ENCODE data around the gene SYS1. TPM values are rescaled to one million over a fixed set of nuclear protein-coding genes. Genes with fewer than 3 reads are reported as not detected.

SYS1 gene
- total and polyA plus RNA-seq, 2 donors (not counting 3 experiments of a cell fraction or from before 2014, with no cell fraction given): 27.4 to 79.6 TPM

DNA sequence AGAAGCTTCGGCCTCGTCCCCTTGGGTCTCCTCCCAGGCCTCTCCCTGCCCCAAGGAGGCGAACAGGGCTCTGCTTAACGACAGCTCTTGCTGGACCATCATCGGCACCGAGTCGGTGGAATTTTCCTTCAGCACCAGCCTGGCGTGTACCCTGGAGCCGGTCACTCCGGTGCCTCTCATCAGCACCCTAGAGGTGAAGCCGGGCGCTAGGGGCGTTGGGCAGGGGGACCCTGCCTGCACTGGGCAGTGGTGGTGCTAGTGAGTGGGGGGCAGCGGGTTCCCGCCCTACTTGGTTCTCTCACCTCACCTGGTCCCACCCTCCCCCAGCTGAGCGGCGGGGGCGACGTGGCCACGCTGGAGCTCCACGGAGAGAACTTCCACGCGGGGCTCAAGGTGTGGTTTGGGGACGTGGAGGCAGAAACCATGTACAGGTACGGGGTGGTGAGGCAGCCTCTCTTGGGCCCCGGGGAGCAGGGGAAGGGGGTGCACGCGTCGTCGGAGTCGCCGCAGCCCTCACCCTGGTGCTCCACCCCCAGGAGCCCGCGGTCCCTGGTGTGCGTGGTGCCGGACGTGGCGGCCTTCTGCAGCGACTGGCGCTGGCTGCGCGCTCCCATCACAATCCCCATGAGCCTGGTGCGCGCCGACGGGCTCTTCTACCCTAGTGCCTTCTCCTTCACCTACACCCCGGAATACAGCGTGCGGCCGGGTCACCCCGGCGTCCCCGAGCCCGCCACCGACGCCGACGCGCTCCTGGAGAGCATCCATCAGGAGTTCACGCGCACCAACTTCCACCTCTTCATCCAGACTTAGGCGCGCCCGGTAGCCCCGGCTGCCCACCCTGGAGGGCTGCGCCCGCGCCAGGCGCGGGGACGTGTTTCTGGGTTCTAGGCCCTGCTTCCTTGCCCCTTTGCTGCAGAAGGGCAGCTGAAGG, 46.5 kb upstream of the SYS1 start:
- H3K4me2 ChIP-seq (ENCODE audit: insufficient read depth, low read length): no peak overlapping the region
- dilution Hi-C loops (cut with MboI; ENCODE audit: extremely low pct_ligation_motif_present, low sequenced_read_pairs): no loop called here
- no peak for DNase-seq (ENCODE audit: low read depth, low spot score)
- H3K27ac ChIP-seq (ENCODE audit: insufficient read depth, low read depth, low read length): no peak overlapping the region
- no peak overlapping the region for H2AFZ ChIP-seq (ENCODE audit: low read depth, low read length)
- BruUV-seq (replicated peaks): no TSS peak
- ChIA-PET CTCF (interaction anchor here (1.0 to 15.2 kb wide), 9 partner anchors 22 to 455 kb away, joined by 3 to 389 read pairs (median 10); partner anchors contain the start of gene SYS1), POLR2A (no interaction called here)
- no peaks in the 10 kb centered on the region for H3K4me1 ChIP-seq (ENCODE audit: control insufficient read depth, extremely low read depth, insufficient read depth, low read length)
- peaks cover 23 to 24% of the 10 kb centered on the region in 2 experiments for H3K27me3 ChIP-seq (ENCODE audit: control insufficient read depth in 2 of 2, insufficient read depth in 2 of 2, low read length in 2 of 2)
- H3K9me1 ChIP-seq (replicated peaks; ENCODE audit: control insufficient read depth, extremely low read depth, insufficient read depth, low read length): no peaks in the 10 kb centered on the region
- H3K4me3 ChIP-seq (replicated peaks in 1 of 3; ENCODE audit: insufficient read depth in 1 of 3, low read depth in 1 of 3, low read length in 3 of 3): no peak overlapping the region
- no peak for FAIRE-seq
- no peaks in the 10 kb centered on the region for H3K36me3 ChIP-seq (ENCODE audit: control insufficient read depth in 2 of 2, extremely low read depth in 1 of 2, insufficient read depth in 2 of 2, low read length in 2 of 2)
- intact Hi-C loops (cut with micrococcal nuclease): no loop called here
- no peaks in the 10 kb centered on the region for H3K9me3 ChIP-seq (replicated peaks; ENCODE audit: control insufficient read depth, insufficient read depth, low read length)
- H3K9ac ChIP-seq (replicated peaks; ENCODE audit: extremely low read depth, insufficient read depth, low read length): no peak overlapping the region
- no peak for TF ChIP-seq FOS (IDR thresholded peaks at IDR 0.05; ENCODE audit: borderline replicate concordance, insufficient read depth, low read length)
- TF ChIP-seq EZH2 (IDR thresholded peaks at IDR 0.05; ENCODE audit: borderline replicate concordance, low read depth, low read length, severe bottlenecking): peak; percentile 54
- no peaks in the 10 kb centered on the region for H3K79me2 ChIP-seq (ENCODE audit: control insufficient read depth, insufficient read depth, low read length)
- H4K20me1 ChIP-seq (replicated peaks; ENCODE audit: control insufficient read depth, extremely low read depth, insufficient read depth, low read length): no peaks in the 10 kb centered on the region

GRCh38 chr20:45317826-45318225, 45.1 kb upstream of the SYS1 start:
- H3K4me3 ChIP-seq (replicated peaks in 1 of 3; ENCODE audit: insufficient read depth in 1 of 3, low read depth in 1 of 3, low read length in 3 of 3): no peak overlapping the region
- DNase-seq (ENCODE audit: low read depth, low spot score): no peak
- POLR2A ChIA-PET: no interaction called here
- no peak overlapping the region for H3K4me2 ChIP-seq (ENCODE audit: insufficient read depth, low read length)
- CTCF ChIA-PET: interaction anchor here (0.8 to 15.2 kb wide), 15 partner anchors 9 to 452 kb away, joined by 3 to 389 read pairs (median 5); partner anchors contain the start of gene SYS1
- no peak overlapping the region for H2AFZ ChIP-seq (ENCODE audit: low read depth, low read length)
- dilution Hi-C loops (cut with MboI; ENCODE audit: extremely low pct_ligation_motif_present, low sequenced_read_pairs): no loop called here
- H4K20me1 ChIP-seq (replicated peaks; ENCODE audit: control insufficient read depth, extremely low read depth, insufficient read depth, low read length): no peaks in the 10 kb centered on the region
- H3K9me3 ChIP-seq (replicated peaks; ENCODE audit: control insufficient read depth, insufficient read depth, low read length): no peaks in the 10 kb centered on the region
- intact Hi-C loops (cut with micrococcal nuclease): no loop called here
- no peak for TF ChIP-seq MYC (IDR thresholded peaks at IDR 0.05; ENCODE audit: low read depth, low read length)
- no peaks in the 10 kb centered on the region for H3K36me3 ChIP-seq (ENCODE audit: control insufficient read depth in 2 of 2, extremely low read depth in 1 of 2, insufficient read depth in 2 of 2, low read length in 2 of 2)
- no peaks in the 10 kb centered on the region for H3K9me1 ChIP-seq (replicated peaks; ENCODE audit: control insufficient read depth, extremely low read depth, insufficient read depth, low read length)
- BruUV-seq (replicated peaks): no TSS peak
- H3K27ac ChIP-seq (ENCODE audit: insufficient read depth, low read depth, low read length): no peak overlapping the region
- no peak overlapping the region for H3K9ac ChIP-seq (replicated peaks; ENCODE audit: extremely low read depth, insufficient read depth, low read length)
- no peaks in the 10 kb centered on the region for H3K79me2 ChIP-seq (ENCODE audit: control insufficient read depth, insufficient read depth, low read length)
- FAIRE-seq: no peak
- no peaks in the 10 kb centered on the region for H3K4me1 ChIP-seq (ENCODE audit: control insufficient read depth, extremely low read depth, insufficient read depth, low read length)
- H3K27me3 ChIP-seq (ENCODE audit: control insufficient read depth in 2 of 2, insufficient read depth in 2 of 2, low read length in 2 of 2): peaks cover 20 to 24% of the 10 kb centered on the region in 2 experiments
